ENCODE data around the gene RETREG3. TPM values are rescaled to one million over a fixed set of nuclear protein-coding genes. Genes with fewer than 3 reads are reported as not detected.
"Not testable (repeated sequence)": the region's sequence is repeated elsewhere in the genome, so short reads cannot be mapped to it uniquely, and the experiment has no call there.

The RETREG3 gene
- total RNA-seq, 2 experiments from 2014 or later: 33.5 to 50.5 TPM

DNA sequence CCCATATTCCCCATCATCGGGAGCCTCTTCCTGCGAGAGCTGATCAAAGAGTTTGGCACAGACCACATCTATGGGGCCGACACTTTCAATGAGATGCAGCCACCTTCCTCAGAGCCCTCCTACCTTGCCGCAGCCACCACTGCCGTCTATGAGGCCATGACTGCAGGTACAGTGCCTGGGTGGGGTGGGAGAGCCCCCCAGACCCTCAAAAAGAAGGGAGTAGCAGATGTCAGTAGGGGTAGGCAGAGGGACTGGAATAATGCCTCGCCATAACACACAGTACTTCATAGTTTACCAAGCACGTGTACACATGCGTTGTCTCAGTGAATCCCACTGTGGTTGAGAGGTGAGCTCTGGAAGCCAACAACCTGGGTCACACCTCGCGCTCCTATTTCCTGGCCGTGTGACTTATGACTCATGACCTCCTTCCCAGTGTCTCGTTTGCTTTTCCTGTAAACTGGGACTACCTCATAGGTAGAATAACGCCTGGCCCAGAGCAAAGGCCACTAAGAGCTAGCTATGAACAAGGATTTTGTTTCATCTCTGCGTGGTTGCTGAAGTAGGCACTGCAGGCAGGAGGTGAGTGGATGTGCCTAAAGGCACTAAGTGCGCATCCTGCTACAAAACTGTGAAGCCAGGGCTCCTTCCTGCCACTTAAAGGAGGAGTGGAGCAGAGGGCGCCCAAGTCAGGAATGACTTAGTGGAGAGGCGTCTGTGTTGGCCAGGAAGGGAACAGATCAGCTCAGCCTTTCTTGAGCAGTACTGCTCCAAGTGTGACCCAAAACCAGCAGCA, 67.9 kb downstream of the RETREG3 start:
- peaks cover 16% of the 10 kb centered on the region for H3K36me3 ChIP-seq (ENCODE audit: insufficient read depth, low read length)
- BruUV-seq (replicated peaks): no TSS peak
- H3K4me2 ChIP-seq (ENCODE audit: low read length): no peak overlapping the region
- intact Hi-C loops (cut with micrococcal nuclease; ENCODE audit: unreplicated experiment): no loop called here
- no peak overlapping the region for H2AFZ ChIP-seq (ENCODE audit: low read length)
- H3K9me3 ChIP-seq (ENCODE audit: low read length): no peaks in the 10 kb centered on the region
- H3K4me3 ChIP-seq (ENCODE audit: low read depth, low read length, poor library complexity, severe bottlenecking): no peak overlapping the region
- H3K27ac ChIP-seq (ENCODE audit: low read depth, low read length, poor library complexity, severe bottlenecking): no peak overlapping the region
- ChIA-PET CTCF (ENCODE audit: unreplicated experiment) (no interaction called here), POLR2A (interaction anchor here (0.8 kb wide), 1 partner anchor 398 kb away, joined by 3 read pairs; no protein-coding TSS in a partner anchor)
- DNase-seq (ENCODE audit: low spot score): no peak
- no peaks in the 10 kb centered on the region for H4K20me1 ChIP-seq (ENCODE audit: insufficient read depth, low read length)
- TF ChIP-seq, protein P1, sequence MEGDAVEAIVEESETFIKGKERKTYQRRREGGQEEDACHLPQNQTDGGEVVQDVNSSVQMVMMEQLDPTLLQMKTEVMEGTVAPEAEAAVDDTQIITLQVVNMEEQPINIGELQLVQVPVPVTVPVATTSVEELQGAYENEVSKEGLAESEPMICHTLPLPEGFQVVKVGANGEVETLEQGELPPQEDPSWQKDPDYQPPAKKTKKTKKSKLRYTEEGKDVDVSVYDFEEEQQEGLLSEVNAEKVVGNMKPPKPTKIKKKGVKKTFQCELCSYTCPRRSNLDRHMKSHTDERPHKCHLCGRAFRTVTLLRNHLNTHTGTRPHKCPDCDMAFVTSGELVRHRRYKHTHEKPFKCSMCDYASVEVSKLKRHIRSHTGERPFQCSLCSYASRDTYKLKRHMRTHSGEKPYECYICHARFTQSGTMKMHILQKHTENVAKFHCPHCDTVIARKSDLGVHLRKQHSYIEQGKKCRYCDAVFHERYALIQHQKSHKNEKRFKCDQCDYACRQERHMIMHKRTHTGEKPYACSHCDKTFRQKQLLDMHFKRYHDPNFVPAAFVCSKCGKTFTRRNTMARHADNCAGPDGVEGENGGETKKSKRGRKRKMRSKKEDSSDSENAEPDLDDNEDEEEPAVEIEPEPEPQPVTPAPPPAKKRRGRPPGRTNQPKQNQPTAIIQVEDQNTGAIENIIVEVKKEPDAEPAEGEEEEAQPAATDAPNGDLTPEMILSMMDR (conservative IDR thresholded peaks at IDR 0.05; ENCODE audit: low read length): no peak
- TF ChIP-seq EZH2phosphoT487 (IDR thresholded peaks at IDR 0.05; ENCODE audit: borderline replicate concordance, low read depth, low read length): no peak
- no peaks in the 10 kb centered on the region for H3K9me2 ChIP-seq (ENCODE audit: insufficient read depth, low read length)
- peaks cover 4% of the 10 kb centered on the region; the same call in 1 of the 2 replicates for H3K79me2 ChIP-seq (ENCODE audit: insufficient read depth, low read depth, low read length)
- peaks cover 9% of the 10 kb centered on the region for H3K4me1 ChIP-seq (ENCODE audit: insufficient read depth, low read length, poor library complexity, severe bottlenecking)

DNA sequence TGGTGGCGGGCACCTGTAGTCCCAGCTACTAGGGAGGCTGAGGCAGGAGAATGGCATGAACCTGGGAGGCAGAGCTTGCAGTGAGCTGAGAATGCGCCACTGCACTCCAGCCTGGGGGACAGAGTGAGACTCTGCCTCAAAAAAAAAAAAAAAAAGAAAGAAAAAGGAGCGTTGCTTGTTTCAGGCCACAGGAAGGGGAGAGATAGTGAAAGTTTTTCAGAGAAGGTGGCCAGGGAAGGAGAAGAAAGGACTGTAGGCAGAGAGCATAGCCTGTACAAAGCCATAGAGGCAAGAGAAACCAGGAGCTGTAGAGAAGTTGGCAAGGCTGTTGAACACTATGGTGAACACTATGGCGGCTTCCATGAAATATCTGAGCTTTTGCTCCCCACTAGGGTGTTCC, 68.6 kb downstream of the RETREG3 start:
- peaks cover 16% of the 10 kb centered on the region for H3K36me3 ChIP-seq (ENCODE audit: insufficient read depth, low read length)
- H4K20me1 ChIP-seq (ENCODE audit: insufficient read depth, low read length); H3K27ac ChIP-seq (ENCODE audit: low read depth, low read length, poor library complexity, severe bottlenecking); H2AFZ ChIP-seq (ENCODE audit: low read length); H3K4me3 ChIP-seq (ENCODE audit: low read depth, low read length, poor library complexity, severe bottlenecking); H3K9me3 ChIP-seq (ENCODE audit: low read length); H3K4me2 ChIP-seq (ENCODE audit: low read length); BruUV-seq (replicated peaks); POLR2A ChIA-PET; H3K9me2 ChIP-seq (ENCODE audit: insufficient read depth, low read length); DNase-seq (ENCODE audit: low spot score); intact Hi-C loops (cut with micrococcal nuclease; ENCODE audit: unreplicated experiment); CTCF ChIA-PET (ENCODE audit: unreplicated experiment); H3K79me2 ChIP-seq (ENCODE audit: insufficient read depth, low read depth, low read length): not testable (repeated sequence)
- peaks cover 12% of the 10 kb centered on the region for H3K4me1 ChIP-seq (ENCODE audit: insufficient read depth, low read length, poor library complexity, severe bottlenecking)

DNA sequence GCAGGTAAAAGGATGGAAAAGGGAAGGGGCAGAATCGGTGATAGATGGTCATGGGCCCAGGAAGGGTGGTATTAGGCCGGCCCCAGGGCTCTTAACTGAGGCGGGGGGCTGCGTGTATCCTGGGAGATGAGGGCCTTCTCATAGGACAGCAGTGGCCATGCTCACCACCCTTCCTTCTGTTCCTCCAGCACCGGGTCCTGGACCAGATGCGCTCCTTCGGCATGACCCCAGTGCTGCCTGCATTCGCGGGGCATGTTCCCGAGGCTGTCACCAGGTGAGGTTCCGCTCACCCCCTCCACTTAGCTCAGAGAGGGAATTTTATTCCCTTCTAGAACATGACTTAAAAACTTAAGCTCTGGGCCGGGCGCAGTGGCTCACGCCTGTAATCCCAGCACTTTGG, 70.7 kb downstream of the RETREG3 start:
- Histone ChIP-seq H3K4me3 (ENCODE audit: low read depth, low read length, poor library complexity, severe bottlenecking) (no peak overlapping the region), H3K4me2 (ENCODE audit: low read length) (no peak overlapping the region), H3K4me1 (ENCODE audit: insufficient read depth, low read length, poor library complexity, severe bottlenecking) (peaks cover 20% of the 10 kb centered on the region), H2AFZ (ENCODE audit: low read length) (no peak overlapping the region), H3K9me2 (ENCODE audit: insufficient read depth, low read length) (no peaks in the 10 kb centered on the region), H3K9me3 (ENCODE audit: low read length) (no peaks in the 10 kb centered on the region), H3K79me2 (ENCODE audit: insufficient read depth, low read depth, low read length) (peaks cover 4% of the 10 kb centered on the region; the same call in 1 of the 2 replicates), H3K27ac (ENCODE audit: low read depth, low read length, poor library complexity, severe bottlenecking) (no peak overlapping the region), H3K36me3 (ENCODE audit: insufficient read depth, low read length) (peaks cover 14% of the 10 kb centered on the region), H4K20me1 (ENCODE audit: insufficient read depth, low read length) (no peaks in the 10 kb centered on the region)
- ChIA-PET POLR2A (no interaction called here), CTCF (ENCODE audit: unreplicated experiment) (no interaction called here)
- intact Hi-C loops (cut with micrococcal nuclease; ENCODE audit: unreplicated experiment): loop anchor here (5.0 kb wide), 1 partner anchor 406 kb away; no protein-coding TSS in a partner anchor
- no peak for DNase-seq (ENCODE audit: low spot score)
- no peak for TF ChIP-seq EZH2phosphoT487 (IDR thresholded peaks at IDR 0.05; ENCODE audit: borderline replicate concordance, low read depth, low read length)
- TF ChIP-seq, protein P1 (conservative IDR thresholded peaks at IDR 0.05; ENCODE audit: low read length): no peak
- no TSS peak for BruUV-seq (replicated peaks)

Measured in OCI-LY7 (cell line).